ENCODE results near the gene NR1H2.

The NR1H2 gene

GRCh38 chr19:50357178-50358100 is 18.8 kb upstream of the NR1H2 start:
- Histone ChIP-seq H3K4me1 (ENCODE audit: insufficient read depth, low read length) (no peaks in the 10 kb centered on the region), H3K36me3 (ENCODE audit: insufficient read depth, low read length) (no peaks in the 10 kb centered on the region), H3K4me3 (ENCODE audit: low read length) (no peak overlapping the region), H3K9me3 (ENCODE audit: low read length) (peaks cover 2% of the 10 kb centered on the region), H3K27me3 (ENCODE audit: insufficient read depth, low read length) (no peaks in the 10 kb centered on the region), H2AFZ (ENCODE audit: low read depth, low read length) (no peak overlapping the region)

DNA sequence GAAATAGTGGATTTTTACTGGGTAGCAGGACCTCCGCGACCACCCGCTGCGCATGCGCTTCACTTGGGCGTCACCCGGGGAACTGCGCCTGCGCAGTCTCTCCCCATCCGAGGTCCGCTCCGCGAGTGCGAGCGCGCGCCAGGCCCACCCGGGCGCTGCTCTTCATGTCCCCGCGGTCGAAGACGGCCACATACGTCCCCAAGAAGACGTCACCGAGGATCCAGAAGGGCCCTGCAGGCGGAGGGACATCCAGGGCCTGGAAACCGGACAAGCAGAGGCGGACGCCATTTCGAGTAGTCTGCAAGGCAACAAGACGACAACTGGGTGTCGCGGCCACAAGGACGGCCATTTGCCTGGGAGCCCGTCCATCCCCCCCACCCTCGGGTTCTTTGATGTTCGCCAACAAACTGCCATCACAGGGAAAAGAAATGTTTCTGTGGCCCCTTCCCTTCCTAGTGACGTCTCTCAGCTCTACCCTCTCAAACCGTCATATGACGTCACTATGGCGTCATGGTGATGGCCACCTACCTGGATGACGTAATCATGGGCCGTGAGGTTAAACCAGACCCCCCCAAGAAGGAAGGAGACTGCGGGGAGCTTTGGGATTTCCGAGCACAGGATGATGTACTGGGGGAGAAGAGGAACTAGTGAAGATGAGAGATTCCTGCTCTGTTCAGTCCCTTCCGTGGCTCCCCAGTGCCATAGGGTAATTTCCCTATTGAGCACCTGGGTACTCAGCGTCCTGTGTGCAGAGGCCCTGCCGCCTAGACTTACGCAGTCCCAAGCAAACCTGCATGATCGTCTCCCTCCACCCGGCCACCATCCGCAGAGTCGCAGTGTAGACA is 17.6 kb upstream of the NR1H2 start:
- H3K27me3 ChIP-seq (ENCODE audit: insufficient read depth, low read length), result no peaks in the 10 kb centered on the region
- H3K36me3 ChIP-seq (ENCODE audit: insufficient read depth, low read length), result no peaks in the 10 kb centered on the region
- peaks cover 2% of the 10 kb centered on the region for H3K9me3 ChIP-seq (ENCODE audit: low read length)
- no peaks in the 10 kb centered on the region for H3K4me1 ChIP-seq (ENCODE audit: insufficient read depth, low read length)
- H2AFZ ChIP-seq (ENCODE audit: low read depth, low read length), result no peak overlapping the region
- no peak overlapping the region for H3K4me3 ChIP-seq (ENCODE audit: low read length)

DNA sequence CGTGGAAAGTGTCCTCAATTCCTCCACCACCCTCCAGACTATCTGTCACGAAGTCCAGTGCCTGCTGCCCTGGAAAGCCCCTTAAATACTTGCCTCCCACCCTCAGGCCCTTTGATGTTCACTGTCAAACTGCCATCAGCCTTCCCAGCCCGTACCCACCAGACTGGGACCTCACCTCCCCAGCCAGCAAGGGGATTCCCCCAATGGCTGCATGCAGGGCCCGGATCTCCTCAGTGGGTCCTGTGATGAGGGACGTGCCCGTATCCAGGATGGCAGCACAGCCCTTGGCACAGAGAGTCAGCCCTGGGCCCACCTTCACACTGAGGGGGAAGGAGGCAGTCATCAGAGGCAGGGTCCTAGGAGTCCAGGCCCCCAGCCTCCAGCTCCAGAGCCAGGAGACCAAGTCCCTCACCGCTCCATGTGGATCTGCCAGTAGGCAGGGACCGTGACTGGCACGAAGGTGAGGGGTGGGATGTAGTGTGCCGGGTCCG is 16.9 kb upstream of the NR1H2 start:
- Histone ChIP-seq H3K4me1 (ENCODE audit: insufficient read depth, low read length) (no peaks in the 10 kb centered on the region), H3K4me3 (ENCODE audit: low read length) (no peak overlapping the region), H3K9me3 (ENCODE audit: low read length) (peaks cover 2% of the 10 kb centered on the region), H3K27me3 (ENCODE audit: insufficient read depth, low read length) (no peaks in the 10 kb centered on the region), H2AFZ (ENCODE audit: low read depth, low read length) (no peak overlapping the region), H3K36me3 (ENCODE audit: insufficient read depth, low read length) (no peaks in the 10 kb centered on the region)

GRCh38 chr19:50361290-50362029 is 14.8 kb upstream of the NR1H2 start:
- H3K36me3 ChIP-seq (ENCODE audit: insufficient read depth, low read length), result no peaks in the 10 kb centered on the region
- H3K9me3 ChIP-seq (ENCODE audit: low read length), result peaks cover 2% of the 10 kb centered on the region
- H3K4me3 ChIP-seq (ENCODE audit: low read length), result no peak overlapping the region
- no peaks in the 10 kb centered on the region for H3K27me3 ChIP-seq (ENCODE audit: insufficient read depth, low read length)
- no peaks in the 10 kb centered on the region for H3K4me1 ChIP-seq (ENCODE audit: insufficient read depth, low read length)
- no peak overlapping the region for H2AFZ ChIP-seq (ENCODE audit: low read depth, low read length)

- no peaks in the 10 kb centered on the region for H3K36me3 ChIP-seq (ENCODE audit: insufficient read depth, low read length)
- no peak overlapping the region for H3K4me3 ChIP-seq (ENCODE audit: low read length)
- no peaks in the 10 kb centered on the region for H3K27me3 ChIP-seq (ENCODE audit: insufficient read depth, low read length)
- H2AFZ ChIP-seq (ENCODE audit: low read depth, low read length), result no peak overlapping the region
- H3K4me1 ChIP-seq (ENCODE audit: insufficient read depth, low read length), result no peaks in the 10 kb centered on the region
- H3K9me3 ChIP-seq (ENCODE audit: low read length), result peaks cover 2% of the 10 kb centered on the region
These were observed 14.2 kb upstream of the NR1H2 start for GRCh38 chr19:50362030-50362412.

- H3K36me3 ChIP-seq (ENCODE audit: insufficient read depth, low read length), result no peaks in the 10 kb centered on the region
- no peak overlapping the region for H3K4me3 ChIP-seq (ENCODE audit: low read length)
- H3K9me3 ChIP-seq (ENCODE audit: low read length), result peaks cover under 1% of the 10 kb centered on the region
- no peak overlapping the region for H2AFZ ChIP-seq (ENCODE audit: low read depth, low read length)
- H3K4me1 ChIP-seq (ENCODE audit: insufficient read depth, low read length), result no peaks in the 10 kb centered on the region
- H3K27me3 ChIP-seq (ENCODE audit: insufficient read depth, low read length), result no peaks in the 10 kb centered on the region
These were observed 13.4 kb upstream of the NR1H2 start for GRCh38 chr19:50362656-50363424.

GRCh38 chr19:50365434-50366306 is 10.6 kb upstream of the NR1H2 start, which contains the start of gene NAPSA:
Gene NAPSA (minus strand): TSS chr19:50365639. CDS start chr19:50365621, 18 bp downstream.
- peaks cover 6% of the 10 kb centered on the region for H3K4me1 ChIP-seq (ENCODE audit: insufficient read depth, low read length)
- no peaks in the 10 kb centered on the region for H3K36me3 ChIP-seq (ENCODE audit: insufficient read depth, low read length)
- no peaks in the 10 kb centered on the region for H3K27me3 ChIP-seq (ENCODE audit: insufficient read depth, low read length)
- no peak within 1 kb of the TSS for H2AFZ ChIP-seq (ENCODE audit: low read depth, low read length)
- no peak within 1 kb of the TSS for H3K4me3 ChIP-seq (ENCODE audit: low read length)
- no peaks in the 10 kb centered on the region for H3K9me3 ChIP-seq (ENCODE audit: low read length)

GRCh38 chr19:50368649-50369570 is 7.3 kb upstream of the NR1H2 start:
- Histone ChIP-seq H3K27me3 (ENCODE audit: insufficient read depth, low read length) (no peaks in the 10 kb centered on the region), H3K4me1 (ENCODE audit: insufficient read depth, low read length) (peaks cover 6% of the 10 kb centered on the region), H3K9me3 (ENCODE audit: low read length) (no peaks in the 10 kb centered on the region), H3K4me3 (ENCODE audit: low read length) (peak overlapping the region; percentile 42), H2AFZ (ENCODE audit: low read depth, low read length) (peak overlapping the region; percentile 29), H3K36me3 (ENCODE audit: insufficient read depth, low read length) (no peaks in the 10 kb centered on the region)

DNA sequence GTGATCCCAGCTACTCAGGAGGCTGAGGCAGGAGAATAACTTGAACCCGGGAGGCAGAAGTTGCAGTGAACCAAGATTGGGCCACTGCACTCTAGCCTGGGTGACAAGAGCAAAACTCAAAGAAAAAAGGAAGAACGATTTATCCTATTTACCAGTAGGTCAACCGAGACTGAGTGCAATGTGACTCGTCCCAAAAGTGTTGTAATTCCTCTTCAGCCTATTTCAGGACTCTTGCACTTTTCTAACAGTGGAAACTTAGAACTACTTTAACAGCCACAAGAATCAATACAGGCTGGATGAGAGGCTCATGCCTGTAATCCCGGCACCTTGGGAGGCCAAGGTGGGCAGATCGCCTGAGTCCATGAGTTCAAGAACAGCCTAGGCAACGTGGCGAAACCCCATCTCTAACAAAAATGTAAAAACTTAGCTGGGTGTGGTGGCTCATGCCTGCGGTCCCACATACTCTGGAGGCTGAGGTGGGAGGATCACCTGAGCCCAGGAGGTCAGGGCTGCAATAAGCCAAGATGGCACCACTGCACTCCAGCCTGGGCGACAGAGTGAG is 4.3 kb upstream of the NR1H2 start:
- Histone ChIP-seq H3K27me3 (ENCODE audit: insufficient read depth, low read length) (no peaks in the 10 kb centered on the region), H3K9me3 (ENCODE audit: low read length) (no peaks in the 10 kb centered on the region)

GRCh38 chr19:50377051-50377461 is 799 bp downstream of the NR1H2 start:
- peak overlapping the region; percentile 43 for H3K4me3 ChIP-seq (ENCODE audit: low read length)
- no peaks in the 10 kb centered on the region for H3K27me3 ChIP-seq (ENCODE audit: insufficient read depth, low read length)
- peaks cover 41% of the 10 kb centered on the region for H3K36me3 ChIP-seq (ENCODE audit: insufficient read depth, low read length)
- H3K4me1 ChIP-seq (ENCODE audit: insufficient read depth, low read length), result peaks cover 4% of the 10 kb centered on the region
- H2AFZ ChIP-seq (ENCODE audit: low read depth, low read length), result no peak overlapping the region
- H3K9me3 ChIP-seq (ENCODE audit: low read length), result no peaks in the 10 kb centered on the region

More for the DNA sequence above, 4.3 kb upstream of the NR1H2 start:
- Histone ChIP-seq H3K4me3 (ENCODE audit: low read length) (no peak overlapping the region), H3K4me1 (ENCODE audit: insufficient read depth, low read length) (peaks cover 9% of the 10 kb centered on the region), H3K36me3 (ENCODE audit: insufficient read depth, low read length) (no peaks in the 10 kb centered on the region), H2AFZ (ENCODE audit: low read depth, low read length) (no peak overlapping the region)
